H9 (cell line): Measurements from ENCODE around the gene PLEKHG5. TPM values are rescaled to one million over a fixed set of nuclear protein-coding genes. Genes with fewer than 3 reads are reported as not detected.

Experiments
- DNase-seq: peaks from one replicate; pipeline ENCODE4 v3.0.0-alpha.2; 2017
- H2AFZ ChIP-seq: one replicate; pipeline ENCODE4 v1.6.1; 2013; ENCODE audit warnings: mild to moderate bottlenecking, low read length, control low read depth, moderate library complexity
- H2AK5ac ChIP-seq: 2 replicates; pipeline ENCODE4 v1.6.1; 2013; ENCODE audit warnings: low read length, control low read depth, mixed read lengths; ENCODE audit not compliant: insufficient read length
- H2BK120ac ChIP-seq: one replicate; pipeline ENCODE4 v1.6.1; 2013; ENCODE audit warnings: low read depth, mild to moderate bottlenecking, low read length, control low read depth, inconsistent platforms; ENCODE audit not compliant: poor library complexity, severe bottlenecking
- H2BK12ac ChIP-seq: 2 replicates; pipeline ENCODE4 v1.6.1; 2013; ENCODE audit warnings: low read length, control low read depth, mixed read lengths, low read depth; ENCODE audit not compliant: insufficient read length
- H2BK15ac ChIP-seq: 2 replicates; pipeline ENCODE4 v1.6.1; 2013; ENCODE audit warnings: low read depth, low read length, control low read depth
- H2BK20ac ChIP-seq: one replicate; pipeline ENCODE4 v1.6.1; 2013; ENCODE audit warnings: low read depth, mild to moderate bottlenecking, low read length, control low read depth, inconsistent platforms; ENCODE audit not compliant: poor library complexity, severe bottlenecking
- H2BK5ac ChIP-seq: 2 replicates; pipeline ENCODE4 v1.6.1; 2013; ENCODE audit warnings: low read length, control low read depth, mixed read lengths; ENCODE audit not compliant: insufficient read length
- H3K14ac ChIP-seq: 2 replicates; pipeline ENCODE4 v1.6.1; 2013; ENCODE audit warnings: low read length, control low read depth; ENCODE audit not compliant: insufficient read depth
- H3K18ac ChIP-seq: 2 replicates; pipeline ENCODE4 v1.6.1; 2013; ENCODE audit warnings: low read depth, mild to moderate bottlenecking, mixed read lengths, low read length, control low read depth; ENCODE audit not compliant: insufficient read length
- H3K23ac ChIP-seq: 2 replicates; pipeline ENCODE4 v1.6.1; 2013; ENCODE audit warnings: low read length, control low read depth, mixed read lengths, low read depth; ENCODE audit not compliant: insufficient read length
- H3K23me2 ChIP-seq: 2 replicates; pipeline ENCODE4 v1.6.1; 2013; ENCODE audit warnings: low read depth, mild to moderate bottlenecking, mixed read lengths, low read length, control low read depth; ENCODE audit not compliant: insufficient read length, poor library complexity, severe bottlenecking
- H3K27ac ChIP-seq: 2 replicates; pipeline ENCODE4 v1.5.1; 2013; ENCODE audit warnings: low read length, control low read depth, mixed read lengths, low read depth; ENCODE audit not compliant: insufficient read length
- H3K27me3 ChIP-seq: 2 replicates; pipeline ENCODE4 v1.6.1; 2013; ENCODE audit warnings: low read length, control low read depth, inconsistent platforms; ENCODE audit not compliant: insufficient read depth
- H3K4ac ChIP-seq: 2 replicates; pipeline ENCODE4 v1.6.1; 2013; ENCODE audit warnings: low read depth, mild to moderate bottlenecking, control low read depth, inconsistent platforms, low read length, moderate library complexity
- H3K4me1 ChIP-seq: 2 replicates; pipeline ENCODE4 v1.6.1; 2013; ENCODE audit warnings: low read length, control low read depth, inconsistent platforms; ENCODE audit not compliant: insufficient read depth
- H3K4me2 ChIP-seq: 2 replicates; pipeline ENCODE4 v1.6.1; 2013; ENCODE audit warnings: low read length, control low read depth, mixed read lengths; ENCODE audit not compliant: insufficient read length, insufficient read depth
- H3K56ac ChIP-seq: 2 replicates; pipeline ENCODE4 v1.6.1; 2013; ENCODE audit warnings: low read depth, mild to moderate bottlenecking, mixed read lengths, low read length, control low read depth; ENCODE audit not compliant: insufficient read length
- H3K79me1 ChIP-seq: 2 replicates; pipeline ENCODE4 v1.6.1; 2013; ENCODE audit warnings: low read depth, mild to moderate bottlenecking, moderate library complexity, low read length, control low read depth, inconsistent platforms; ENCODE audit not compliant: insufficient read depth, poor library complexity, severe bottlenecking
- H3K79me2 ChIP-seq: 2 replicates; pipeline ENCODE4 v1.6.1; 2013; ENCODE audit warnings: low read length, control low read depth, inconsistent platforms; ENCODE audit not compliant: insufficient read depth
- H3K9ac ChIP-seq: 2 replicates; pipeline ENCODE4 v1.6.1; 2013; ENCODE audit warnings: low read length, control low read depth, mixed read lengths; ENCODE audit not compliant: insufficient read length; ENCODE audit errors: extremely low read depth
- H3K9me3 ChIP-seq: one replicate; pipeline ENCODE4 v1.6.1; 2013; ENCODE audit warnings: low read depth, low read length, inconsistent platforms; ENCODE audit not compliant: control insufficient read depth
- H3T11ph ChIP-seq: one replicate; pipeline ENCODE4 v1.6.1; 2013; ENCODE audit warnings: mild to moderate bottlenecking, low read length, control low read depth, inconsistent platforms
- H4K20me1 ChIP-seq: one replicate; pipeline ENCODE4 v1.6.1; 2013; ENCODE audit not compliant: control insufficient read depth, insufficient read length, insufficient read depth
- H4K5ac ChIP-seq: 2 replicates; pipeline ENCODE4 v1.6.1; 2013; ENCODE audit warnings: low read depth, mild to moderate bottlenecking, mixed read lengths, low read length, control low read depth; ENCODE audit not compliant: insufficient read length
- H4K8ac ChIP-seq: replicated peaks from 2 replicates; pipeline ENCODE4 v1.6.1; 2013; ENCODE audit warnings: low read length, control low read depth, mixed read lengths, low read depth; ENCODE audit not compliant: insufficient read length
- H4K91ac ChIP-seq: 2 replicates; pipeline ENCODE4 v1.6.1; 2013; ENCODE audit warnings: low read depth, mild to moderate bottlenecking, moderate library complexity, mixed read lengths, low read length, control low read depth; ENCODE audit not compliant: insufficient read length
- H3K27ac Mint-ChIP-seq, 3 experiments: 2 replicates in 2 of 3; 3 replicates in 1 of 3; pipeline ENCODE4 v1.8.0; 2020 to 2021; ENCODE audit warnings: mixed read lengths in 3 of 3, mild to moderate bottlenecking in 1 of 3, moderate library complexity in 1 of 3
- H3K27me3 Mint-ChIP-seq: 2 replicates; pipeline ENCODE4 v1.8.0; 2021; ENCODE audit warnings: low read depth, mild to moderate bottlenecking, moderate library complexity, mixed read lengths
- H3K36me3 Mint-ChIP-seq, 3 experiments: 2 replicates in 2 of 3; 3 replicates in 1 of 3; pipeline ENCODE4 v1.8.0; 2020 to 2021; ENCODE audit warnings: low read depth in 3 of 3, mixed read lengths in 3 of 3; ENCODE audit not compliant: insufficient read depth in 1 of 3
- H3K4me1 Mint-ChIP-seq, 2 experiments: 2 replicates each; pipeline ENCODE4 v1.8.0; 2020; ENCODE audit warnings: mixed read lengths in 2 of 2
- H3K4me3 Mint-ChIP-seq, 2 experiments: 2 replicates in 1 of 2; 3 replicates in 1 of 2; pipeline ENCODE4 v1.8.0; 2020 to 2021; ENCODE audit warnings: mild to moderate bottlenecking in 2 of 2, mixed read lengths in 2 of 2, moderate library complexity in 1 of 2
- H3K9me3 Mint-ChIP-seq, 2 experiments: 2 replicates in 1 of 2; 3 replicates in 1 of 2; pipeline ENCODE4 v1.8.0; 2020; ENCODE audit warnings: mild to moderate bottlenecking in 2 of 2, mixed read lengths in 2 of 2, moderate library complexity in 1 of 2
- WGBS: extraction: QIAGEN DNeasy Blood & Tissue Kit; methylation state at CpG from one replicate; pipeline ENCODE4 v1.1.7; 2013; ENCODE audit warnings: missing lambda C conversion rate, low lambda C conversion rate, mixed read lengths; ENCODE audit not compliant: insufficient read length; ENCODE audit errors: extremely low coverage; 5-methylcytosine and 5-hydroxymethylcytosine counted together
- long read RNA-seq: library from polyadenylated mRNA; unstranded; transcript quantifications from one replicate; pipeline ENCODE4 v2.0.0, GENCODE V29; 2020
- total RNA-seq: library from RNA; stranded (reverse); gene quantifications from 2 replicates; pipeline ENCODE4 v1.2.1, GENCODE V29; 2021
- TF ChIP-seq, protein P1 (sequence below): fragments of 200-600 bp; sonication (generic); conservative IDR thresholded peaks from 3 replicates; pipeline ENCODE4 v1.8.0; 2021; ENCODE audit warnings: antibody characterized with exemption, mild to moderate bottlenecking

PLEKHG5 gene, protein sequence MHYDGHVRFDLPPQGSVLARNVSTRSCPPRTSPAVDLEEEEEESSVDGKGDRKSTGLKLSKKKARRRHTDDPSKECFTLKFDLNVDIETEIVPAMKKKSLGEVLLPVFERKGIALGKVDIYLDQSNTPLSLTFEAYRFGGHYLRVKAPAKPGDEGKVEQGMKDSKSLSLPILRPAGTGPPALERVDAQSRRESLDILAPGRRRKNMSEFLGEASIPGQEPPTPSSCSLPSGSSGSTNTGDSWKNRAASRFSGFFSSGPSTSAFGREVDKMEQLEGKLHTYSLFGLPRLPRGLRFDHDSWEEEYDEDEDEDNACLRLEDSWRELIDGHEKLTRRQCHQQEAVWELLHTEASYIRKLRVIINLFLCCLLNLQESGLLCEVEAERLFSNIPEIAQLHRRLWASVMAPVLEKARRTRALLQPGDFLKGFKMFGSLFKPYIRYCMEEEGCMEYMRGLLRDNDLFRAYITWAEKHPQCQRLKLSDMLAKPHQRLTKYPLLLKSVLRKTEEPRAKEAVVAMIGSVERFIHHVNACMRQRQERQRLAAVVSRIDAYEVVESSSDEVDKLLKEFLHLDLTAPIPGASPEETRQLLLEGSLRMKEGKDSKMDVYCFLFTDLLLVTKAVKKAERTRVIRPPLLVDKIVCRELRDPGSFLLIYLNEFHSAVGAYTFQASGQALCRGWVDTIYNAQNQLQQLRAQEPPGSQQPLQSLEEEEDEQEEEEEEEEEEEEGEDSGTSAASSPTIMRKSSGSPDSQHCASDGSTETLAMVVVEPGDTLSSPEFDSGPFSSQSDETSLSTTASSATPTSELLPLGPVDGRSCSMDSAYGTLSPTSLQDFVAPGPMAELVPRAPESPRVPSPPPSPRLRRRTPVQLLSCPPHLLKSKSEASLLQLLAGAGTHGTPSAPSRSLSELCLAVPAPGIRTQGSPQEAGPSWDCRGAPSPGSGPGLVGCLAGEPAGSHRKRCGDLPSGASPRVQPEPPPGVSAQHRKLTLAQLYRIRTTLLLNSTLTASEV
- 20.7 and 22.3 TPM in 2 replicates for total RNA-seq
- long read RNA-seq, full-length matches to known transcripts = 2 of 22 reads
- long read RNA-seq, partial matches to known transcripts = 11 of 22 reads
- long read RNA-seq, other reads (novel, unspliced or antisense) = 9 of 22 reads

DNA sequence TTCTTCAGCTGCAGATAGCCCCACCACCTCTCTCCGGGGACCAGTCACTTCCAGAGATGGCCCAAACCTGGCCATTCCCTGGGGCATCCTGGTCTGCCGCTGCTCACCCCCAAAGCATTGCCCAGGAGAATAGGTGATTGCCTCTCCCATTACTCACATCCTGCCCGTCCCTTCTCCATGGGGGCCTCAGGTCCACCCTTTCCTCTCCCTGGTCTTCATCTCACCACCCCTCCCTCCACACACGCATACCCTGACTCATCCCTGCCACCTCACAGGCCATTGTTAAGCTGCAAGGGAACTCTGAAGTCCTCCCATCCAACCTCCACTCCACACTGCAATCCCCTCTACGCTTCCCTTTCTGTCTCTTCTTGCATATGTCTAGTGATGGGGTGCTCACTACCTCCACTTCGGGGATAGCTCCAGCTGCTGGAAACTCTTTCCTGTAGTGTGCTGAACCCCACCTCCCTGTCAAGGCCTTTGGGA lies at the start of gene PLEKHG5:
PLEKHG5 (minus strand) TSS at position 188 of the 483 bp plus-strand sequence. CDS start 14,096 bp downstream, outside the sequence.
- Histone ChIP-seq H3K4me2 (peak within 1 kb of the TSS; percentile 60), H2BK20ac (no peak within 1 kb of the TSS), H3K18ac (no peak within 1 kb of the TSS), H3K9ac (no peak within 1 kb of the TSS), H3K79me1 (no peaks in the 10 kb centered on the region), H4K8ac (no peak within 1 kb of the TSS), H3K79me2 (no peaks in the 10 kb centered on the region), H3K56ac (no peak within 1 kb of the TSS), H2BK12ac (no peak within 1 kb of the TSS), H4K91ac (no peak within 1 kb of the TSS), H3T11ph (no peak within 1 kb of the TSS), H3K4me1 (peaks cover 4% of the 10 kb centered on the region; the same call in 1 of the 2 replicates), H4K20me1 (no peaks in the 10 kb centered on the region), H4K5ac (no peak within 1 kb of the TSS), H3K27ac (no peak within 1 kb of the TSS), H3K9me3 (no peaks in the 10 kb centered on the region), H2AFZ (no peak within 1 kb of the TSS), H2AK5ac (no peak within 1 kb of the TSS), H3K23me2 (peaks cover 15% of the 10 kb centered on the region), H2BK120ac (no peak within 1 kb of the TSS), H2BK15ac (no peak within 1 kb of the TSS), H3K4ac (no peak within 1 kb of the TSS), H3K14ac (no peak within 1 kb of the TSS), H3K27me3 (no peaks in the 10 kb centered on the region), H3K23ac (no peak within 1 kb of the TSS), H2BK5ac (no peak within 1 kb of the TSS)
- no CpG with 5 or more reads among the region's 6 CpGs for WGBS
- Mint-ChIP-seq H3K27me3 (peaks cover 8% of the 10 kb centered on the region), H3K27ac (peak within 1 kb of the TSS in 2 of 3 experiments; percentile 1 to 95; a peak in 3 of 7 replicates), H3K4me1 (peaks cover 23 to 25% of the 10 kb centered on the region in 2 experiments), H3K9me3 (no peaks in the 10 kb centered on the region), H3K36me3 (peaks cover 0 to 4% (median 0%) of the 10 kb centered on the region in 3 experiments; a peak in 1 of 7 replicates), H3K4me3 (peak within 1 kb of the TSS; percentile 76 to 83)
- peak; percentile 71 for DNase-seq
- TF ChIP-seq, protein P1, sequence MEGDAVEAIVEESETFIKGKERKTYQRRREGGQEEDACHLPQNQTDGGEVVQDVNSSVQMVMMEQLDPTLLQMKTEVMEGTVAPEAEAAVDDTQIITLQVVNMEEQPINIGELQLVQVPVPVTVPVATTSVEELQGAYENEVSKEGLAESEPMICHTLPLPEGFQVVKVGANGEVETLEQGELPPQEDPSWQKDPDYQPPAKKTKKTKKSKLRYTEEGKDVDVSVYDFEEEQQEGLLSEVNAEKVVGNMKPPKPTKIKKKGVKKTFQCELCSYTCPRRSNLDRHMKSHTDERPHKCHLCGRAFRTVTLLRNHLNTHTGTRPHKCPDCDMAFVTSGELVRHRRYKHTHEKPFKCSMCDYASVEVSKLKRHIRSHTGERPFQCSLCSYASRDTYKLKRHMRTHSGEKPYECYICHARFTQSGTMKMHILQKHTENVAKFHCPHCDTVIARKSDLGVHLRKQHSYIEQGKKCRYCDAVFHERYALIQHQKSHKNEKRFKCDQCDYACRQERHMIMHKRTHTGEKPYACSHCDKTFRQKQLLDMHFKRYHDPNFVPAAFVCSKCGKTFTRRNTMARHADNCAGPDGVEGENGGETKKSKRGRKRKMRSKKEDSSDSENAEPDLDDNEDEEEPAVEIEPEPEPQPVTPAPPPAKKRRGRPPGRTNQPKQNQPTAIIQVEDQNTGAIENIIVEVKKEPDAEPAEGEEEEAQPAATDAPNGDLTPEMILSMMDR = no peak
